IPS-NIHi11 (cell line): ENCODE data around the gene NATD1.
A peak's percentile ranks its signal among the peaks of the same experiment; 100 is the strongest.

Experiments used
- DNase-seq: peaks from one replicate; pipeline ENCODE4 v3.0.0; 2012; ENCODE audit warnings: mixed read lengths, low spot score

NATD1 gene

GRCh38 chr17:21275579-21276263, 22.5 kb upstream of the NATD1 start:
- DNase-seq = peak; percentile 98

- peak; percentile 42 for DNase-seq
Observed at GRCh38 chr17:21275047-21275578, 21.9 kb upstream of the NATD1 start.

- peak; percentile 2 for DNase-seq
Observed at GRCh38 chr17:21272881-21273792, 19.9 kb upstream of the NATD1 start.

- DNase-seq = no peak
Observed at GRCh38 chr17:21272250-21272649, 19.0 kb upstream of the NATD1 start.

- no peak for DNase-seq
Observed at GRCh38 chr17:21271454-21272183, 18.4 kb upstream of the NATD1 start.

GRCh38 chr17:21269394-21269793, 16.2 kb upstream of the NATD1 start:
- DNase-seq = no peak

- no peak for DNase-seq
Observed at GRCh38 chr17:21268596-21269188, 15.5 kb upstream of the NATD1 start.

GRCh38 chr17:21263376-21263775, 10.2 kb upstream of the NATD1 start:
- no peak for DNase-seq

GRCh38 chr17:21262259-21262993, 9.2 kb upstream of the NATD1 start:
- no peak for DNase-seq

- DNase-seq = no peak
Observed at GRCh38 chr17:21258593-21258992, 5.4 kb upstream of the NATD1 start.

GRCh38 chr17:21253646-21254441, 634 bp upstream of the NATD1 start:
- no peak for DNase-seq

- no peak for DNase-seq
Observed at GRCh38 chr17:21252289-21252795, 868 bp downstream of the NATD1 start.

GRCh38 chr17:21251337-21252010, 1.7 kb downstream of the NATD1 start:
- no peak for DNase-seq

- no peak for DNase-seq
Observed at GRCh38 chr17:21250854-21251253, 2.4 kb downstream of the NATD1 start.

- DNase-seq = no peak
Observed at GRCh38 chr17:21249920-21250703, 3.1 kb downstream of the NATD1 start.

- no peak for DNase-seq
Observed at GRCh38 chr17:21249086-21249795, 4.0 kb downstream of the NATD1 start.

GRCh38 chr17:21248500-21248899, 4.7 kb downstream of the NATD1 start:
- no peak for DNase-seq
